Muscle layer of colon (tissue), 2 donors: Measurements from ENCODE around the gene PLA2G4E.

Experiments used
- H3K27ac ChIP-seq: one replicate; pipeline ENCODE4 v1.7.0; 2013; ENCODE audit warnings: low read depth, mild to moderate bottlenecking, low read length, moderate library complexity
- H3K27me3 ChIP-seq, 2 donors: one replicate each; pipeline ENCODE4 v1.7.0; 2013; ENCODE audit warnings: low read length in 2 of 2, mild to moderate bottlenecking in 2 of 2; ENCODE audit not compliant: insufficient read depth in 2 of 2, control insufficient read depth in 1 of 2
- H3K36me3 ChIP-seq: one replicate; pipeline ENCODE4 v1.7.0; 2013; ENCODE audit warnings: mild to moderate bottlenecking, low read length; ENCODE audit not compliant: insufficient read depth
- H3K4me1 ChIP-seq: one replicate; pipeline ENCODE4 v1.7.0; 2013; ENCODE audit warnings: mild to moderate bottlenecking, low read length; ENCODE audit not compliant: insufficient read depth
- H3K4me3 ChIP-seq, 2 donors: one replicate each; pipeline ENCODE4 v1.7.0; 2013; ENCODE audit warnings: low read length in 2 of 2, low read depth in 1 of 2, mild to moderate bottlenecking in 1 of 2, moderate library complexity in 1 of 2
- H3K9ac ChIP-seq: one replicate; pipeline ENCODE4 v1.7.0; 2013; ENCODE audit warnings: low read length
- H3K9me3 ChIP-seq: one replicate; pipeline ENCODE4 v1.7.0; 2013; ENCODE audit warnings: mild to moderate bottlenecking, low read length
- donor health status: abdominal sarcoma.
- donor health status: Adenocarcinoma of cecum.

Gene PLA2G4E

DNA sequence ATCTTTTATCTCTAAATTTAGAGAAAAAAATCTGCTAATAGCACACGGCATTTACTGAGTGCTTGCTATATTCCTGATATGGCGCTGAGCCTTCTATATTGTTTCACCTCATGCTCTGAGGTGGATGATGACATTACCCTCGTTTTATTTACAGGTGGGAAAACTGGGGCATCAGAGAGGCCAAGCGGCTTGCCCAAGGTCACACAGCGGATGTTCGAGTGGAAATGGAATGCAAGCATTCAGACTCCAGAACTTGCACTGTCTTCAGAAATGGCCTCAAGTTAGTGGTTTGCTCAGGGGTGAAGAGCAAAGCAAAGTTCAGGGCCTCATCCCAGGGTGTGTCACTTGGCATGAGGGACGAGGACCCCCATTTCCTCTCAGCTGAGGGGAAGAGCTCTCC lies 65.7 kb downstream of the PLA2G4E start:
- no peak overlapping the region for H3K9ac ChIP-seq
- no peaks in the 10 kb centered on the region for H3K36me3 ChIP-seq
- H3K27me3 ChIP-seq, result no peaks in the 10 kb centered on the region
- H3K9me3 ChIP-seq, result no peaks in the 10 kb centered on the region
- no peak overlapping the region for H3K27ac ChIP-seq
- H3K4me1 ChIP-seq, result peaks cover 11% of the 10 kb centered on the region
- no peak overlapping the region for H3K4me3 ChIP-seq

DNA sequence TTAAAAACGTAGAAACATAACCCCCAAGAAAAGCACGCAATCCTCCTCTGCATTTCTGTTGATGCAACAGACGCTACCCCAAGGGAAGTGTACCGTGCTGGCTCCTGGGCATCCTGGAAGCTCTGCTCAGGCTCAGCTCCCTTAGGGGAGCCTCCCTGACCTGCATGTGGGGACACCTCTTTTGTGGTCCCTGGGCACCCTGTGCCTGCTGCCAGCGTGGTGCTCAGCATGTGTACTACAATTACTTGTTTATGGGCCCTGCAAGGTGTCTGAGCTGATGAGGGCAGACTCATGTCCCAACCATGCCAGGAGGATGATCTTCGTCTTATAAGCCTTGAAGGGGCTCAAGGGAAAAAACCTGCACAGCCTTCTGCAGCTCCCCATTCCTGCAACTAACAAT lies 66.8 kb downstream of the PLA2G4E start:
- Histone ChIP-seq H3K27me3 (no peaks in the 10 kb centered on the region), H3K4me3 (no peak overlapping the region), H3K36me3 (no peaks in the 10 kb centered on the region), H3K9me3 (no peaks in the 10 kb centered on the region), H3K27ac (no peak overlapping the region), H3K4me1 (peaks cover 11% of the 10 kb centered on the region), H3K9ac (no peak overlapping the region)

DNA sequence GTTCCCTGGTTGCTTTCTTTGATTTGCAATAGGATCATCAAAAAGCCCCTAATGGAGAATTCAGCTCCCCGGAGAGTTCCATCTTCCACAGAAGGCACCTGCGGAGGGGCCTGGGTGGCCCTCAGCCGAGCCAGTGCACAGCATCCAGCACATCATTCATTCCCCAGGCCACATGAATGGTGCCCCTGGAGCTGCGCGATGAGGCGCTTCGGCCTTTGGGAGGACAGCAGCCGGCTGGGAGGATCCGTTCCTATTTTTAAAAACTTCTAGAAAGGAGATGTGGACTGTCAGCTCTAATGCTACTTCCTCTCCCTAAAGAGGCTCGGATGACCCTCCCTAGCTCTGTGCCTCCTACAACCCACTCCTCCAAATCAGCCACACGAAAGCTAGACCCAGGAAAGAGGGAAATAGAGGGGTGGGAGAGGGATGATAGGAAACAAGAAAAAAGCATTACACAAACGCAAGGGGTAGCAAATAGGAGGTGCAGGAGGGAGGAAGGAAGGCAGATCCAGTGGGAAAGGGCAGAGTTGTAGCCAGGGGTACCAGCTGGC lies 68.8 kb downstream of the PLA2G4E start:
- Histone ChIP-seq H3K9me3 (no peaks in the 10 kb centered on the region), H3K27me3 (no peaks in the 10 kb centered on the region), H3K9ac (no peak overlapping the region), H3K4me1 (peaks cover 11% of the 10 kb centered on the region), H3K27ac (no peak overlapping the region), H3K36me3 (no peaks in the 10 kb centered on the region), H3K4me3 (no peak overlapping the region)

DNA sequence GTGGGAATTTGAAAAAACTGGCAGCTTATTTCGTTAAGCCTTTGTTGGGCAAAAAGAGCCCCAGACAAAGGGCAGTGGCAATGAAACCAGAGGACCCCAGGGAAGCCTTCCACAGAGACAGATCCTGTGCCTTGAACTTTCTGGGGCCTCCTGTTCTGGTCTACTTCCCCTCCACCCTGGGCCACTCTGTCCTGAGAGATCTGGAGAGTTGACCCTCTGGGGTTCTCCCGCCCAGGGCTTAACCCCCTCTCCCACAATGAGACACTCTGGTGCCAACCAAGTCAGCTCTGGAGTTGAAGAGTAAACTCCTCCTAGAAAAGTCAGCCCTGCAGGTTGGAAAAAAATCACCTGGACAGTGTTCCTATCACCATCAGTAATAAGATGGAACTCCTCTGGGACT lies 69.3 kb downstream of the PLA2G4E start:
- no peak overlapping the region for H3K4me3 ChIP-seq
- H3K4me1 ChIP-seq, result peaks cover 11% of the 10 kb centered on the region
- H3K36me3 ChIP-seq, result no peaks in the 10 kb centered on the region
- no peaks in the 10 kb centered on the region for H3K27me3 ChIP-seq
- no peaks in the 10 kb centered on the region for H3K9me3 ChIP-seq
- H3K9ac ChIP-seq, result no peak overlapping the region
- H3K27ac ChIP-seq, result no peak overlapping the region

DNA sequence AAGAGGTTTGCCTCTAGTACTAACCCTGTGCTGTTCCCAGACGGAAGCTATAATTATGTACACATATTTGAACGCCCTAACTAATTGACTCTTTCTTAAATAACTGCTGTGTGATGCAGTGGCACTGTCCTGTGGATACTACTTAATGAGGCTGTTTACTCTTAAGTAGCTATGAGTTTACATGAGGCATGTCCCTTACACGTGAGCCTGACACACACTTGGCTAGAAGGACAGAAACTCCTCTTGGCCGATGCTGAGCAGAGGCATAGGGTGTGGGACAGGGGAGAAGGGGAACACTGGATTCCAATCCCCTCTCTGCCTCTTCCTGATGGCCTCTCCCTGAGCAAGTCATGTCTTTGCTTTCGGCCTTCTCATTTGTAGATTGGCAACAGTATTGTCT lies 70.4 kb downstream of the PLA2G4E start:
- Histone ChIP-seq H3K27me3 (no peaks in the 10 kb centered on the region), H3K27ac (no peak overlapping the region), H3K4me1 (peaks cover 7% of the 10 kb centered on the region), H3K9ac (no peak overlapping the region), H3K9me3 (no peaks in the 10 kb centered on the region), H3K36me3 (no peaks in the 10 kb centered on the region), H3K4me3 (no peak overlapping the region)

DNA sequence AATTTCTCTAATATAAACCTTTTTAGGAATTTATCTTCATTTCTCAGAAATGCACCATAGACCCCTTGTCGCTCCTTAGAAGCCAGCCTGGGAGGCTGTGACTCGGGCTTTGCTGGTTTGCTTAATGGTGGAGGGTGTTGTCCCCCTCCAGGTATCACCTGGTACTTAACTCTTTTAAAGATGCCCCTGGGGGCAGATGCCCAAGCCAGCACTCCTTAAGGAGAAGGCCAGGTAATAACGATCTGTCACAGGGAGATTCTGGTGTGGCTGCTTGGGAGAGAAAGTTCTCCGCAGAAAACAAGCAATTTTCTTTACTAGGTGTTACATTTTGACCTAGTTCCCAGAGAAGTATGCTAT lies 70.7 kb downstream of the PLA2G4E start:
- Histone ChIP-seq H3K4me3 (no peak overlapping the region), H3K27me3 (no peaks in the 10 kb centered on the region), H3K36me3 (no peaks in the 10 kb centered on the region), H3K9me3 (no peaks in the 10 kb centered on the region), H3K27ac (no peak overlapping the region), H3K4me1 (peaks cover 6% of the 10 kb centered on the region), H3K9ac (no peak overlapping the region)

DNA sequence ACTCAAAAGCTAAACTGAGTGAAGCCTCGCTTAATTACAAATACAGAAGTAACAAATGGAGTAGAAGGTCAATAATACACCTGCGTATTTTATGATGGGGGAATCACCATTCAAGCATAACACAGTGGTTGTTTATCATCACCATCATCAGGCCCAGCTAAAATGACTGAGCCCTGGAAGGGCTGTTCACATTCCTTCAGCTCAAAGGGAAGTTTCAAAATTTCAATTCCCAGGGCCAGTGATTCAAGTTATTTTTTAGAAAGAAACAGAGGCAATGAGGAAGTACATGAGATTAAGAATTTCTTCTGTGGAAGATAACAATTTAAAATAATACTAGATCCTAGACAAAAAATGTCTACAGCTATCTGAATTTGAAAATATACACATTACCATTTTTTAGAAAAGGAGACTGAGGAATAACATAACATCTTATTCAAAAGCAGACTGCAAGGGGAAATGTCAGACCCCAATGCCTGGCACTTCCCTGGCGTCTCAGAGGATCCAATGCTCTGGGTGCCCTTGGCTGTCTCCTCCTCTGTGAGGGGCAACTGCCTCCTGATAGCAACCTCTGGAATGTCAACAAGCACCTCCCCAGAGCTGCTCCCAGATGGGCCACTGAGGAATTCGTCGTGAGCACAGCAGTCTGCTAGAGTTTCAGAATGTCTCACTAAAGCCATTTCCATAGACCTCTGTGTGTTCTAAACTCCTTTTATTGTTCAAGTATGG lies 71.3 kb downstream of the PLA2G4E start:
- Histone ChIP-seq H3K4me1 (peaks cover 7% of the 10 kb centered on the region), H3K9ac (no peak overlapping the region), H3K27me3 (no peaks in the 10 kb centered on the region)

DNA sequence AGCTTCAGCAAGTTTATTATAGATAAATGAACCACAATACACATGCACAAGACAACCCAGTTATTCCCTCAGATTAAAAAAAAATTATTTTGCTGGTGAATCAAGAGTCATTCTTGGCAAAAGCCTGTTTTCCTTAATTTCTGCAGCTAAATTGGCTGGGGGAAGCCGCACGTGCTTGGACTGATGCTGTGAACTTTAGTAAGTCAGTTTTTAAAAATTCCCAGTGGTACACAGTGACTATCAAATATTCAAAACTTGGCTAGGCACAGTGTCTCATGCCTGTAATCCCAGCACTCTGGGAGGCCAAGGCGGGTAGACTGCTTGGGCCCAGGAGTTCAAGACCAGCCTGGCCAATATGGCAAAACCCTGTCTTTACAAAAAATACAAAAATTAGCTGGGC lies 72.4 kb downstream of the PLA2G4E start:
- Histone ChIP-seq H3K4me1 (peaks cover 18% of the 10 kb centered on the region), H3K9me3 (no peaks in the 10 kb centered on the region), H3K4me3 (no peak overlapping the region), H3K27ac (no peak overlapping the region), H3K36me3 (no peaks in the 10 kb centered on the region), H3K9ac (no peak overlapping the region), H3K27me3 (no peaks in the 10 kb centered on the region)

More for the DNA sequence above, 71.3 kb downstream of the PLA2G4E start:
- Histone ChIP-seq H3K9me3 (no peaks in the 10 kb centered on the region), H3K36me3 (no peaks in the 10 kb centered on the region), H3K4me3 (no peak overlapping the region), H3K27ac (no peak overlapping the region)

DNA sequence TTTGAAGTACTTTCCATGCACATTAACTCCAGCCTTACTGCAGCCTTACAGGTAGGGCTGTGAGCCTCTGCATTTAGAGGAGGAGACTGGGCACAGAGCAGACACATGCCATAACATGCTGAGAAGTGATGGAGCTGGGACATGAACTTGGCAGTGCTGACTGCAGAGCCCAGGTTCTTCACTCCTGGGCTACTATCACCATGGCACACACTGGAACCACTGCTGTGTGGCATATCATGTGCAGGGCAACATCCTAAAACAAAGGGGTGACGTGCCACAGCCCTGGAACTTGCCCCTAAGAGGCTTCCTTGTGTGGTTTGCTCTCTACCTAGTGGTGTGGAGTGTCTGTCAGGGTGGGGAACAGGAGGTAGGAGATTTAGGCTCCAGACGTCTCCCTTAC lies 73.9 kb downstream of the PLA2G4E start:
- H3K9ac ChIP-seq, result no peak overlapping the region
- H3K4me1 ChIP-seq, result peaks cover 18% of the 10 kb centered on the region
- H3K9me3 ChIP-seq, result no peaks in the 10 kb centered on the region
- H3K27me3 ChIP-seq, result no peaks in the 10 kb centered on the region
- H3K4me3 ChIP-seq, result no peak overlapping the region
- H3K27ac ChIP-seq, result no peak overlapping the region
- H3K36me3 ChIP-seq, result no peaks in the 10 kb centered on the region

DNA sequence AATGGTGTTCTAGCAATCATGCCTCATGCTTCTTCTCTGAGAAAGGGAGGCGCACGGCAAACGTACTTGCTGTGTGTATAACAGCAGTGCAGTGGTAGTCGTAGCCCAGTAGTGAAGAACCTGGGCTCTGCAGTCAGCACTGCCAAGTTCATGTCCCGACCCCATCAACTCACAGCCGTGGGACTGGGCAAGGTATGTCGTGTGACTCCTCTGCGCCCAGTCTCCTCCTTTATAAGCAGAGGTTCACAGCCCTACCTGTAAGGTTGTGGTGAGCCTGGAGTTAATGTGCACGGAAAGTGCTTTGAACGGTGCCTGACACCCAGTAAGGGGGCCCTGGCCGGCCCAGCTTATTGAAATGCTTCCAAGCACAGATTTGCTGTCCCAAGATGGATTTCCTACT lies 75.1 kb downstream of the PLA2G4E start:
- H3K27ac ChIP-seq, result no peak overlapping the region

DNA sequence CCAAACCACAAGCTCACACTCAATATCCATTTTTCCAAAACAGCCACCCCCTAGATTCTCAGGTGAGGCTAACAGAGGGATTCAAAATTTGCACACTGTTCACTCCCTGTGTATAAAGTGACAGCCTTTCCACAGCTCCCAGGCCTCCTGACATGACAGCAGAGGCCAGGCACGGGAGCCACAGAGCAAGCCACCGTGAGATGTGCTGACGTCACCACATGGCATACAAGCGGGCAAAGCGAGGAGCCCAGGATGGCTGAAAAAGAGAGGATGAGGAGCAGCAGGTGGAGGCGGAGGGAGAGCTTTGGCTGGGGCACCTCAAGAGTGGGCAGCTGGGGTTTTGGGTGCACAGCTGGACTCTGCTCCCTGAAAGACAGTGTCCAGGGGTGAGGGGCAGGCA lies 75.6 kb downstream of the PLA2G4E start:
- Histone ChIP-seq H3K9ac (no peak overlapping the region), H3K27me3 (no peaks in the 10 kb centered on the region), H3K4me1 (peaks cover 12% of the 10 kb centered on the region), H3K4me3 (no peak overlapping the region), H3K27ac (no peak overlapping the region), H3K36me3 (no peaks in the 10 kb centered on the region), H3K9me3 (no peaks in the 10 kb centered on the region)

More for the DNA sequence above, 75.1 kb downstream of the PLA2G4E start:
- no peaks in the 10 kb centered on the region for H3K9me3 ChIP-seq
- no peak overlapping the region for H3K9ac ChIP-seq
- no peaks in the 10 kb centered on the region for H3K27me3 ChIP-seq
- no peak overlapping the region for H3K4me3 ChIP-seq
- H3K36me3 ChIP-seq, result no peaks in the 10 kb centered on the region
- peaks cover 12% of the 10 kb centered on the region for H3K4me1 ChIP-seq

DNA sequence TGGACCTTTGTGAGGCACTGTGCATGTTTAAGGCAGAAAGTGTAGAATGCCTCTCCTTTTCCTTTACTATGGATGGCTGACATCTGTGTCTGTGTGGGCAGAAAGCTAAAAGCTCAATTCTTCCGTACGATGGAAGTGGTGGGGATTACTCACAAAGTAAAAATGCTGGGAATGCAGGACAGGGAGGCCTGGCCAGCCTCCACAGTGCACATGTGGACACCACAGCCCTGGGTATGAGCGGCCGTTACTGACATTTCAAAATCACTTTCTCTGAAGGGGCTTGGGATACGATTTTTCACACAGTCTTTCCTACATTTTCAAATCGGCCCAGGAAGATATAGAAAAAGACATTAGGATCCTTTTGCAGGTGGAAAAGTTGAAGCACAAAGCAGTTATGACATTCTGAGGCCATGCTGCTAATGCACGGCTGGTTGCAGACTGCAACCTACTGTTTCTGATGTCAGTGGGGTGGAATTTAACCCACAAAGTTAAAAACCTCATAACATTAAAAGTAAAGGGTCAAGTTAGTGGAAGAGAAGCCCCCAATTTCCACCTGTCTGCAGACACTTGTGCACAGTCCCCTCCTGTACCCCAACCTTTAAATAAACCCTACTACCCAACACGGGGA lies 76.4 kb downstream of the PLA2G4E start:
- Histone ChIP-seq H3K4me3 (peak overlapping the region in 1 of 2 donors; percentile 19), H3K27ac (no peak overlapping the region), H3K4me1 (peaks cover 12% of the 10 kb centered on the region), H3K36me3 (no peaks in the 10 kb centered on the region), H3K27me3 (no peaks in the 10 kb centered on the region), H3K9ac (no peak overlapping the region), H3K9me3 (no peaks in the 10 kb centered on the region)
